ENCODE results near the gene EXD3.
A peak's percentile ranks its signal among the peaks of the same experiment; 100 is the strongest.

GRCh38 chr9:137445275-137445807 is 22.4 kb upstream of the EXD3 start:
- TF ChIP-seq CTCF (IDR thresholded peaks at IDR 0.05), result peak in 1 of 3 donors; percentile 64
- no peak for TF ChIP-seq POLR2A (IDR thresholded peaks at IDR 0.05)
